T1000 (cell line): ENCODE measurements around the gene PACS1.

Source experiments
- DNase-seq: peaks from one replicate; lab custom pipeline; 2025; ENCODE audit warnings: mixed read lengths; lab: John Stamatoyannopoulos, UW

Gene PACS1

DNA sequence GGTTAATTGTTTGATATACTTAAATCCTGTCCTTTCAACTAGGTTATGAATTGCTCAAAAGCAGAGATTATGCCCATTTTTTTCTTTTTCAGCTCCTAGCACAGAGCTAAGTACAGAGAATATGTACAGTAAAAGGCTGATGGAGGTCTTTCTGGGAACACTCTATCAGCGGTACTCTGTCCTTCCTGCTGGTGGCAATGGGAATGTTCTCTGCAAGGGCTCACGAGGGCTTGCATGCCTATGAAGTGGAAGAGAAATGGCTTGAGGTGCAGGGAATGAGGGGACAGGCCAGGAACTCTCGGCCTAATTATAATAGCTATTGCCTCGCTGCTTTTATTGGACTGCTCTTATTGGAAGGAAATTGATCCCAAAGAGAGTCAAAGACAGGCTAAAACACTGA is 114.7 kb downstream of the PACS1 start:
- DNase-seq = no peak

DNA sequence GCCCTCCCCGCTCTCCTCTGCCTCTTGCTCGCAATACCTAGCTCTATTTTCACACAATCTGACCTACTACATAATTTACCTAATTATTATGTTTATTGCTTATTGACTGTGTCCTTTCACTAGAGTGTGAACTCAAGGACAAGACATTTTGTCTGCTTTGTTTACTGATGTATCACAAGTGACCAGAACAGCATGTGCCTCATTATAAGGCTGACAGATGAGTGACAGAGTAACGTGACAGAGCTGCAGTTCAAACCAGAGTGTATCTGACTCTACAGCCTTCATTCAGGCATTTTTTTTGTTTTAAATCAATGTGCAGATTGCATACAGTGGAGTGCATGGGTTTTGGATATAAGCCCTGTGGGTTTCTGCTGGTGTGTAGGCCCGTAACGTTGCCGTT is 116.4 kb downstream of the PACS1 start:
- no peak for DNase-seq

DNA sequence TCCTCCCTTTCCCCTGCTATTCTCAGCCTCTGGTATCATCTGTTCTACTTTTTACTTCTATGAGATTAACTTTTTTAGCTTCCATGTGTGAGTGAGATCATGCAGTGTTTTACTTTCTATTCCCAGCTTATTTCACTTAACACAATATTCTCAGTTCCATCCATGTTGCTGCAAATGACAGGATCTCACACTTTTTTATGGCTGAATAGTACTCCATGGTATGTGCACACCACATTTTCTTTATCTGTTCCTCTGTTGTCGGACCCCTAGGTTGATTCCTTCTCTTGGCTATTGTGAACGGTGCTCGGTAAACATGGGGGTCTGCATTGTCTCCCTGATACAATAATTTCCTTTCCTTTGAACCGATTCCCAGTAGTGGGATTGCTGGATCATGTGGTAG is 117.4 kb downstream of the PACS1 start:
- no peak for DNase-seq

DNA sequence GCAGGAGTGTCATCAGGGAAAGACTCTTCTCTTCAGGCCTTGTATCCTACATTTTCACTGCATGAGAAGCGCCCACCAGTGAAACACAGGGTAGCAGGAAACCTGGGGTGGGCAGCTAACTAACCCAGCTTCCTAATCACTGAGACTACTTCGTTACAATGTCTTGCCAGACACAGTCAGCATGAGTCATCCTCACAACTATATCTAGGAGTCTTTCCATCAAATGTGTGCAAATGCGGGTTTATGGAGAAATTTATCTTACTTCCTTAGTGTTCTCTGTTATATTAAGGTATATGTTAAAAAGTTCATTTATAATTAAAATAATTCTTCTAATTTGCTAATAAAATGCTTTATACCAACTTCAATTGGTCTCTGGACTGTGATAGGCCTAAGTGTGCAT is 118.5 kb downstream of the PACS1 start:
- DNase-seq = no peak

DNA sequence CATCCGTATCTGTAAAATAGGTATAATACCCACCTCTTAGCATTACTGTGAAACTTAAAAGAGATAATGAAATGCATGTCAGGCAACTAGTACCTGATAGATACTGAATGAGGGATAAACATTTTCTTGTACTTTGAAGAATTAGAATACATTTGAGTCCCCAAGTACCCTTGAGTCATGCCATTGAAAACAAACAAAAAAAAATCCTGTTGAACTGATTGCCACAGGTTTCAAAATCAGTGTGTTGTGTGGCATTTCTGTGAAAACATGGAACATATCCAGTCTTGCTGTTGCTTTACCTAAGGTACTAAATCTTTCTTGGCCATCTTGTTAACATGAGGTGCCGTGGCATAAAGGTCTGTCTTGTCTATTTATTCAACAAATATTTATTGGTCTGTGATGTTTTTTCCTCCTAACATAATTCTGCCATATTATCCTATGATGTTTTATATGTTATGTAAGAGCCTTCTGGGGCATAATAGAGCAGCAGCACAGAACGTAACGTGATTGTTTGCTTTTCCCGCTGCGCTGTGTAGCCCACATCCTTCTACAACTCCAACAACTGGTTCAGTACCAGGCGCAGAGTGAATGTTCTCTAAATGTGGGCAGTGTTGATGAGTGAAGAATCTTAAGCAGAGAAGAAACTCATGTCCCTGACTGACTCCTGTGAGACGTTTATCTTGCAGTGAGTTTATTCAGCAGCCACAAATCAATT is 119.1 kb downstream of the PACS1 start:
- no peak for DNase-seq

DNA sequence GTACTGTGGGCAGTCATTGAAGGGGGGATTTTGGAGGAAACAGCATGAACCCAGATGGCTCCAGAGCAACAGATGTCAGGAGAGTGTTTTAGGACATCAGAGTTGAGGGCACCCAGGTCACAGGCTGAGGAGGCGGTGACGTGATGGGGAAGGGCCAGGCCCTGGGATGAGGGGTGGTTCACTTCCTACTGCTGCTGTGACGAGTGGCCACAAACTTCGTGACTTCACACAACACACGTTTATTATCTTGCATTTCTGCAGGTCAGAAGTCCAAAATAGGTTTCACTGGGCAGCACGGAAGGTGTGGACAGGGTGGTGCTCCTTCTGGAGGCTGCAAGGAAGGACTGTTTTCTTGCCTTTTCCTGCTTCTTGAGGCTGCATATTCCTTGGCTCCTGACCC is 120.7 kb downstream of the PACS1 start:
- no peak for DNase-seq

DNA sequence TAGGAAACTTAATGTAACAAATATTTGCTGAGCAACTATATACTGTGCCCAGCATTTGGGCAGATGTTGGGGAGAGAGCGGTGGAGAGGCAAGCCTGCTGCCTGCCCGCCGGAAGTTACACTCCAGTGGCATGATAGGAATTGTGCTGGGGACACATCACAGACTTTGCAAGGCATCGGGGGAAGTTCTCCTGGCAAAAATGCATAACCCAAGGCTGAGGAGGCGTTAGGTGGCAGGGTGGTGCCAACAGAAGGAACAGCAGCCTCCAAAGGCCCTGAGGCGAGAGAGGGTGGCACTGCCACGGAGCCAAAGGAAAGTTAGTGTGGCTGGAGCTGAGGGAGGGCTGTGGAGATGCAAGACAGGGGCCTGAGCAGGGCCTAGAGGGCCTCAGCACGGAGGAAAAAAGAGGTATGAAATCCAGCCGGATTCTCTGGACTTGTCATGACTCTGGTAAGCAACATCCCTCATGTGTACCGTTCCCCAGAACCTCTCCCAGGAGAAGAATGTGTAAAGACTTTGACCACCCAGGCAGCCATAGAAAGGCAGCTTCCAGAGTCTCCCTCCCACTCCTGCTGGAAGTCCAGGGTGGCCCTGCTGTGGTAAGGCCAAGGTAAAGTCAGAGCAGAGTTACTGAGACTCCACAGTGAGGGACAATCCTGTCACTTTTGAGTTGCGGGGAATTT is 122.2 kb downstream of the PACS1 start:
- DNase-seq = no peak

DNA sequence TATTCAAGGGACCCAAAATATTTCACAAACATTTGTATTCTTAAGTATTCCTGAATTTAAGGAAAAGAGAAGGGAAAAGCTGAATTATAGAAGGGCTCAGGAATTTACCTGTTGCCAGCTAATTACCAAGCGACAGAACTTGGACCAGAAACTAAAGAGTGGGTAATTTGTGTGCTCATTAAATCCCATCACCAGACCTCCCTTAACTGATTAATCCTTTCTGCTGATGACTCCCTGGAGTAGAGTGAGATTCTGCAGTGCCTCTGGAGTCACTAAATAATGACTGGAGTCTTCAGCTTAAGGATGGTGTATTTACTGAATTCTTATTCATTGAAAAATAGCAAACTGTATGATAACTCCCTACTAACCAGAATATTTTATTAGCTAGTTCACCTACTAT is 124.3 kb downstream of the PACS1 start:
- no peak for DNase-seq

DNA sequence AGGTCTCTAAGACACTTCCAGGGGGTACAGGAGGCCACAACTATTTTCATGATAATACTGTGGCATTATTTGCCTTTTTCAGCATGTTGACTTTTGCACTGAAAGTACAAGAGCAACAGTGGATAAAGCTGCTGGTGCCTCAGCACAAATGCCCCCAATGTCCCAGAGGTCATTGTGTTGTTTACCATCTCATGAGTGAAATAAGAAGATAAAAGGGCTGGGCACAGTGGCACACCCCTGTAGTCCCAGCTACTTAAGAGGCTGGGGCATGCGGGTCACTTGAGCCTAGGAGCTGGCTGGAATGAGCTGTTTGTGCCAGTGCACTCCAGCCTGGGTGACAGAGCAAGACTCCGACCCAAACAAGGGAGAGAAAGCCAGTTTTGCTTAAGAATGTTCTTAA is 125.8 kb downstream of the PACS1 start:
- no peak for DNase-seq

DNA sequence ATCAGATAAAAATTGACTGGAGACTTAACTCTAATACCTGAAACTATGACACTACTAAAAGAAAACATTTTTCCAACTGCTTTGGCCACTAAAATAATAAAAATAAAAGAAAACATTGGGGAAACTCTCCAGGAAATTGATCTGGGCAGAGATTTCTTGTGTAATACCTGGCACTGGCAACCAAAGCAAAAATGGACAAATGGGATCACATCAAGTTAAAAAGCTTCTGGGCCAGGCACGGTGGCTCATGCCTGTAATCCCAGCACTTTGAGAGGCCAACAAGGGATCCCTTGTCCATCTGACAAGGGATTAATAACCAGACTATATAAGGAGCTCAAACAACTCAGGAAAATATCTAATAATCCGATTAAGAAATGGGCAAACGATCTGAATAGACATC is 133.8 kb downstream of the PACS1 start:
- no peak for DNase-seq

DNA sequence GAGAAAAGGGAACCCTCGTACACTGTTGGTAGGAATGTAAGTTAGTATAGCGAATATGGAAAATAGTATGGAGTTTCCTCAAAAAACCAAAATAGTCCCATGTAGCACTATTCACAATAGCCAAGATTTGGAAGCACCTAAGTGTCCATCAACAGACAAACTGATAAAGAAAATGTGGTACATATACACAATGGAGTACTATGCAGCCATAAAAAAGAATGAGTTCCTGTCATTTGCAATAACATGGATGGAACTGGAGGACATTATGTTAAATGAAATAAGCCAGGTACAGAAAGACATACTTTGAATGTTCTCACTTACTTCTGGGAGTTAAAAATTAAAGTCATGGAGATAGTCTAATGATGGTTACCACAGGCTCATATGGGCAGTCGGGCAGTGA is 134.3 kb downstream of the PACS1 start:
- DNase-seq = no peak

DNA sequence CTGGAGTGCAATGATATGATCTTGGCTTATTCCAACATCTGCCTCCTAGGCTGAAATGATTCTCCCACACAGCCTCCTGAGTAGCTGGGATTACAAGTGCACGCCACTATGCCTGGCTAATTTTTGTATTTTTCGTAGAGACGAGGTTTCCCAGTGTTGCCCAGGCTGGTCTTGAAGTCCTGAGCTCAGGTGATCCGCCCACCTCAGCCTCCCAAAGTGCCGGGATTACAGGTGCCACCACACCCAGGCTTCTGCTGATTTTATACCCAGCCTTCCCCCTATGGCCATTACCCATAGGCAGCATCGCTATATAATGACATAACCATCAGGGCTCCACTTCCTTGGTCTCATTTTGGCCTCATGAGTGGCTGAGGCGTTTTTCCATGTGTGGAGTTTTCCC is 137.7 kb downstream of the PACS1 start:
- no peak for DNase-seq

DNA sequence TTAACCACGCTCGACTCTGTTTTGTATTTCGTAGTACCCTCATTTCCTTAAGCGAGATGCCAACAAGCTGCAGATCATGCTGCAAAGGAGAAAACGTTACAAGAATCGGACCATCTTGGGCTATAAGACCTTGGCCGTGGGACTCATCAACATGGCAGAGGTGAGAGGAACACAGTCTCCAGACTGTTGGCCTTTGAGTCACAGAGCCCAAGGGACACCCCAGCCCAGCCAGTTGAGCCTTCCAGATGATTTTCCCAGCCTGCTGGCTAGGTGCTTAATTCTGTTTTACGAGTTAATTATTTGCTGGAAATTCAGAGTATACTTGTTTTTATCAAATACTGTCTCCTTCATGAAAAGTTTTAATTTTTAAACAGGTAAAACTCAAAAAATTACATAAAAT is 141.0 kb downstream of the PACS1 start:
- no peak for DNase-seq

DNA sequence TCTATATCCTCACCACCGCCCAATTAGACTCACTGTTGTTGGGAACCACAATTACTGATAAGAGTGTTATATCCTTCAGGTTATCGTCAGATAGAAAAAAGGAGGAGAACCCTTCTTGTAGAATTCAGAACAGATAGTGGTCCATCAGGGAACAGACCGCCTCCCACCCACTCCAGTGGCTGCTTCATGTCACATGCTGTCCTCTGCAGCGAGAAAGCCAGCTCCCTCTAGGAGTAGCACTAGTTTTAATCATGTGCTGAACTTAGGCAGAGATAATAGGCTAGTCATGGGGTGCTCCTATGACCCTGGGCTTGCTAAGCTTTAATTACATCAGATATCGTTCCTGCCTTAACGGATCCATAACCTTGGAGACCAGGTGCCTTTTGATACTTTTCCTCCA is 146.8 kb downstream of the PACS1 start:
- no peak for DNase-seq

DNA sequence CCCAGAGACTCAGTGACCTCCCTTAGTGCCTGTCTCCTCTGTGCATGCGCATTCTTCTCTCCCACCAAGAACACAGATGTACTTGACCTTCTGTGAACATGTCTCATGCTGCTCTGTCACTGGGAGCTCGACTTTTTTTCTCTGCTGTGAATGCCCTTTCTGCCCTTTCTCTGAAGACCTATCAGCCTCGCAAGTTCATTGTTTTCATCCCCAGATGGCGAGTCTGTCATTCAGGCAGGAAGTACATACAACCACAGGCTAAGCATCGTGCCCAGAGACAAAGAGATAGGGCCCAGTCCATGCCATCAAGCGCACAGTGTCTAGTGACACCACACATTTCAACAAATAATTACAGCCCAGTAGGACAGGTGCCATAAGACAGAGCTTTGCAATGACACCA is 148.0 kb downstream of the PACS1 start:
- no peak for DNase-seq

DNA sequence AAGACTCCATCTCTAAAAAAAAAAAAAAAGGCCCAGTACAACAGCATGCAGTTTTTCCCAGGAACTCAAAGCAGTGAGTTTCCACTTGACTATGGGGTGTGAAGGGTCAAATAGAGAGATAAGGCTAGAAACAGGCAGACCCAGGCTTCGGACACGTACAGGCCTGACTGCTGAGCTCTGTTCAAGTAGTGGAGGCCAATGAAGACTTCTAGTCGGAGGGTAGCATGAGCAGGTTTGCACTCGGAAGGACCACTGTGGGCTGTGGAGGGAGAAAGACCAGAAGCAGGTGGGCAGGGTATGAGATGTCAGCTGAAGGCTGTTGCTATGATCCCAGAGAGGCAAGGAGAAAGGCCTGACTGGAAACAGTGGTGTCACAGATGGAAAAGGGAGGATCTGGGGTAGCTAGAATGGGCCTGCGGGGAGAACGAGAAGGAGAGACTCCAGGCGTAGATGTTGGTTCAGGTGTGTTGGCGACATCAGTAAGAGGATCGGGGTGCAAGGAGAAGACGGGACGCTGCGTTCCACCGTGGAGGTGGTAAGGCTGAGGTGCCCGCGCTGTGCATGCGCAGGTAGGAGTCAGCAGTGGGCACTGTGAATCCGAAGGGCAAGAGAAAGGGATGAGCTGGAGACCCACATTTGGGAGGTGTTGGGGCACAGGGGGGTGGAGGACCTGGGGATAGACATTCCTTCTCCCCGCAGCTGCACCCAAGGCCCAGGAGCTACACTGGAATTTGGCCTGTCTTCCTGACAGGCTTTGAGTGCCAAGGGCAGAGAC is 149.0 kb downstream of the PACS1 start:
- DNase-seq = no peak

DNA sequence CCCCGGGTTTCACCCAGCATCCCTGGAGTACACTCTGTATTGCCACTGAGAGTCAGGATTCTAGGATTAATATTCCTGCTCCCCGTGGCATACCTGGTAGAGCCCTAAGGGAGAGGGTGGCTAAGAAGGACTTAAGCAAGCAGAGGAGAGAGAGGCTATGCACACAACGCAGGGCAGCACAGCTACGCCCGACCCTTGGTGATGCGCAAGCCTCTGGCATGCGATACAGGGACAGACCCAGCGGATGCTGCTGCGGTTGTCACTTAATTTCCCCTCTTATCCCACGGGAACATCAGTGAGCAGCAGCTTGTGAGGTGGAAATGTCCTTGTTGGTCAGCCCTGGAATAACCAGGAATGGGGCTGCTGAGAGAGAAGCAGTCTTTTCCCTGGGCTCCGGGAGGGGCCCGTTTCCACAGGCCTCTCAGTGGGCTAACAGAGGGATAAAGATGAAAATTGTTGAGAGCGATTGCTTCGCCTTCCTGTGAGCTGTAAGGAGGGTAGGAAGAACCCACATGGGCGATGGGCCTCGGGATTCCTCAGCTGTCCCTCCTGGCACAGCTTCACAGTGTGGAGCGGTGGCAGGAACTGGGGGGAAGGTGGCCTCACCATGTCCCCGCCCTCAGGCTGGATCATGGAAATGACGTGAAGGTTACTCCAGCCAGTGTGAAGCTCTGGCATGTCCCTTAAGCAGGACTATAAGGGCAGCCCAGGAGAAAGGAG is 149.9 kb downstream of the PACS1 start:
- DNase-seq = no peak

DNA sequence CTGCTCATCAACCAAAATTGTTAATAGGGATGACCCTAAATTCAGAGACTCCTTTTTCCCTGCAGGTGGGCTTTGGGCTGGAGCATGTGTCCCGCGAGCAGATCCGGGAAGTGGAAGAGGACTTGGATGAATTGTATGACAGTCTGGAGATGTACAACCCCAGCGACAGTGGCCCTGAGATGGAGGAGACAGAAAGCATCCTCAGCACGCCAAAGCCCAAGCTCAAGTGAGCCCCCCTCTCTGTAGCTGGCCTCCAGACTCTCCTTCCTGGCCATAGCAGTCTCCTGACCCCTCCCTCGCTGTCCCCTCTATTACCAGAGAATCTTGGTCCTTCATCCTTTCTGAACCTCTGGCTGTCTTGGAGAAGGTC is 150.5 kb downstream of the PACS1 start:
- DNase-seq = no peak

DNA sequence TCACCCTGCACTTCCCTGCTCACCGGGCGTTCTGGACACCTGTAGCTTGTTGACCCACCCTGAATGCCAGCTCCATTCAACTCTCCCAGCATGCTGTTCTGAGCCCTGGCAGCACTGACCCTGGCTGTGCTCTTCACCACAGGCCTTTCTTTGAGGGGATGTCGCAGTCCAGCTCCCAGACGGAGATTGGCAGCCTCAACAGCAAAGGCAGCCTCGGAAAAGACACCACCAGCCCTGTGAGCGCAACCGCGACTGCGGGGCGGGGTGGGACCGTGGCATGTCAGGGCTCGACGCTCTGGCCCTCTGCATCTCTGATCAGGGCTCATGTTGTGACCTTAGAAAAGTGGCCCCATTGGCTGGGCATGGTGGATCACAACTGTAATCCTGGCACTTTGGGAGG is 150.9 kb downstream of the PACS1 start:
- DNase-seq = no peak

DNA sequence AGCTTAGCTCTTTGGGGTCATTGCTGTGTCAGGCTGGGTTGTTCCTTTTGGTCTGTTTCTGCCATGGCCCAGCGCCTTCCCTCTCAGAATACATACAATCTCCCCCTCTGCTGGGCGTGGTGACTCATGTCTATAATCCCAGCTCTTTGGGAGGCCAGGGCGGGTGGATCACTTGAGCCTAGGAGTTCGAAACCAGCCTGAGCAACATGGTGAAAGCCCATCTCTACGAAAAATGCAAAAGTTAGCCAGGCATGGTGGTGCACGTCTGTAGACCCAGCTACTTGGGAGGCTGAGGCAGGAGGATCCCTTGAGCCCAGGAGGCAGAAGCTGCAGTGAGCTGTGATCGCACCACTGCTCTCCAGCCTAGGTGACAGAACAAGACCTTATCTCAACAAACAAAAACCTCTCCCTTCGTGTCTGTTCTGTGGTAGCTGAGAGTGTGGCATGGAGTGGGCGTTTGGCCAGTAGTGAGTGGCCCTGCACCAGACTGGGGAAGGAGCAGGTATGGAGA is 151.7 kb downstream of the PACS1 start:
- no peak for DNase-seq

DNA sequence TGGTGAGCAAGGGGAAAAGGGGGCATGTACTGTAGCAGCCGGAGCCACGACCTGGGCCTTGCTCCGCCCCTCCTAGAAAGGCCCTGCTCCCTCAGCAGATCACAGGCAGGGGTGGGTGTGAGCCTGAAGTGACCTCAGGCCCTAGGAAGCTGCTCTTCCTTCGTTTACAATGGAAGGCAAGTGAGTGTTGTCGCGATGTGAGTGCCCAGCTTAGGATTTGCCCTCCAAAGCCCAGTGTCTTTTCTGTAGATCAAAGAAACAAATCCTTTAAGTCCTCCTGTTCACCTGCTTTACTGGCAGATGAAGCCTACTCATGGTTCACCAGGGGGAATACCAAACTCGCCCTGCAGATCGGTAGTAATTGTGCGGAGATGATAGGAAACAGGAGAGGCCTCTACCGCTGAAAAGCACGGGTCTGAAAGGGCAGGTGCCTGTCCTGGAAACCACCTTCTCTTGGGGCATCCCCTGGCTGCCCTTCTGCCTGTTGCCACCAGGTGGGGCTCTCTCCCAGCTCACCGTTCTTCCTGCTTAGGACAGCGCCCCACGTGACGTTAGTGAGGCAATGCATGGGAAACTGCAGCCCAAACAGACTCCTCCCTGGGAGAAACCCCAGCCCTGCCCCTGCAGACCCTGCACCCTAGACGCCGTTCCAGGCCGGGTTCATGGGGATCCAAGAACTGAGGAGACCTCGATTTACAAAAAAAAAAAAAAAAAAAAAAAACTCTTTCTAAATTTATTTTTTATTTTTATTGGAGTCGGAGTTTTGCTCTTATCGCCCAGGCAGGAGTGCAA is 152.5 kb downstream of the PACS1 start:
- peak; percentile 83 for DNase-seq
